GM20000 (cell line): Measurements from ENCODE around the gene YEATS2.
A peak's percentile ranks its signal among the peaks of the same experiment; 100 is the strongest.

Experiments
- DNase-seq: peaks from one replicate; pipeline ENCODE4 v3.0.0; 2012; ENCODE audit warnings: low spot score
- CTCF ChIP-seq: IDR thresholded peaks from 2 replicates; pipeline ENCODE4 v1.5.1; 2012; ENCODE audit warnings: mild to moderate bottlenecking, control low read depth; ENCODE audit errors: extremely low read depth, missing control alignments

The YEATS2 gene

GRCh38 chr3:183697610-183698317 lies at the start of gene YEATS2:
YEATS2 (plus strand) TSS chr3:183697797; CDS start chr3:183715163, 17,366 bp downstream.
- no peak for TF ChIP-seq CTCF
- DNase-seq = peak; percentile 98

GRCh38 chr3:183650554-183650953 lies 47.0 kb upstream of the YEATS2 start:
- no peak for TF ChIP-seq CTCF
- no peak for DNase-seq

DNA sequence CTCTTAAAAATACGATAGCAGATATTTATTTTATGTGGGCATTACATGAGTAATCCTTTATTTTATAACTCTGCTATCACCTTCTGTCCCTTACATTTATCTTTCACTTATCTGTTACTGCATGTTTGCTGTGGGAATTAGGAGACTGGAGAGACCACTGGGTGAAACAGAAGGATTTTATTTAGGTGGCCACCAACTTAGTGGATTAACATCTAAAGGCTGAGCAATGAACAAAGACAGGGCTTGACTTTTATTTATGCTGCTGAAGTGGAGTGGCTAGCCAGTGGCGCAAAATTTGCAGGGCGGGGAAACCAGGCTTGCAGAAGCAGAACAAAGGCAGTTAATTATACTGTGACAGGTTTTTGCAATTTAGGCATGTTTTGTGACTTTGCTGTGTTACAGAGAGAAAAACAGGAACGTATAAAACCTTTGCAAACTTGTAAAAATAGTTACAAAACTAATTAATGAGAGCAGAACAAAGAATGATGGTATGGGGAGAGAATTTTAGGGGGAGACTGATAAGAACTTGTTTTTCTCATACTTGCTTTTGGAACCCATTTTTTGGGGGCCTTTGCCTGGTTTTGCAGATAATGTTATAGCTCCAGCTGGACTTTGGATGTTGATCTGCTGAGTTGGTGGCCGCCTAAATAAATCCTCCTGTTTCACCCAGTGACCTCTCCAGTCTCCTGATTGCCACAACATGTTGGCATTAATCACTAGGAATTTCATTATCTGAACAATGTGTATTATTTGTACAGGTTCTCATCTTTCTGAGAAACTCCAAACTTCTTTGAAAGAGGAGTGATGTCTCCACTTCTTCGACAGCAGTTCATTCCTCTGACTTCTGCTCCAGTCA lies 44.2 kb upstream of the YEATS2 start:
- no peak for TF ChIP-seq CTCF
- no peak for DNase-seq

DNA sequence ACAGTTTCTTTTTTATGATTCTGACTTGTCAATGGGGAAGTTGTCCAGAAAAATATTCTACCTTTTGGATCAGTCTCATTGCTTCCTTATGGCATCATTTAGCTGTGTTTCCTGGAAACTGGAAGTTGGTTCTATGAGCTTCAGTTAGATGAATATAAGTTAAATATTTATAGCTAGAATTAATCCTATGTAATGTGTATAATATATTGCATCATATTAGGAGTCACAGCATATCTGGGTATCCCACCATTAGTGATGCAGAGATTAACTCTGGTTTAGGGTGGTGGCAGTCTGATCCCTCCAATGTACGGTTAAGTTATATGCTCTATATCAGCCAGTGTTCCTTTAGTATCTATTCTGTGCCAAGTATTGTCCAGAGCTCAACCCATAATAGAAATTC lies 42.9 kb upstream of the YEATS2 start:
- TF ChIP-seq CTCF = no peak

DNA sequence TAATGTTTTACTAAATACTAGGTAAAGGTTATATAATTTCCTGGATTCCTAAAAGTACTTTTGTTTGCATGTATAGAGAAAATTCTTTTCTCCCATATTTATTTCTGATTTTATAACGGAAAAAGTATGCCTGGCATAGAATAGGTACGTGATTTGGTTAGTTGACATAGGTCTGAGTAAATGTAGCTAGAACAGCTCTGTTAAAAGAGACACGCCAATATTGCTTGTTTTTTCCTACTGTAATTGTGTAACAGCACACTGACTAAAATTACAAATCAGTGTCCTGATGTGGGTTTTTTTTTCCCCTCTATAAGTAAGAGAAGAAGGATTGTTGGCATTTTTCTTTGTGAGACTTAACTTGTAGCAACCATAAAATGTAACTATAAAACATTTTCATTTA lies 35.5 kb upstream of the YEATS2 start:
- no peak for TF ChIP-seq CTCF
- no peak for DNase-seq

More for the DNA sequence above, 42.9 kb upstream of the YEATS2 start:
- DNase-seq = no peak

GRCh38 chr3:183664913-183665381 lies 32.6 kb upstream of the YEATS2 start:
- DNase-seq = no peak
- no peak for TF ChIP-seq CTCF

DNA sequence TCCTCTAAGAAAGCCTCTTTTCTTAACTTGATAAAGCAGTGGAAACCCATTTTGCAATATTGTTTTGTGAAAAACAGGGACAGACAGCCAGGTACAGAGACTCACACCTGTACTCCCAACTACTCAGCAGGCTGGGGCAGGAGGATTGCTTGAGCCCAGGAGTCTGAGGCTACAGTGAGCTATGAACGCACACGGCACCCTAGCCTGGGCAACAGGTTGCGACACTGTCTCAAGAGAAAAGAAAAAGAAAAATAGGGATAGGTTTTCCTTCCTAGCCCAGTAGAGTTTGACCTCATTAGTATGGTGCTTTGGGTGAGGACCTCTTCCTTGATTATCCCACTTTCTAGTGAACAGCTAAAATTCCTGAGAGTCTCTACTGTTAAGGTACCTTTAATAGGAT lies 17.5 kb upstream of the YEATS2 start:
- no peak for TF ChIP-seq CTCF
- no peak for DNase-seq
